B cell (primary cell): ENCODE results near the gene SSC5D. TPM values are rescaled to one million over a fixed set of nuclear protein-coding genes. Genes with fewer than 3 reads are reported as not detected.

Experiments used
- ATAC-seq: fragments of 200-7000 bp; cut with Tn5 transposase; one replicate; pipeline ENCODE4 v1.10.0; 2021; ENCODE audit warnings: low read depth, mild to moderate bottlenecking, moderate number of reproducible peaks, moderate library complexity
- CTCF ChIA-PET: fragments of 350-600 bp; sonication (Branson Sonifier 250); formaldehyde crosslinking; loops from one replicate; lab custom pipeline; 2021; ENCODE audit warnings: antibody characterized with exemption, inconsistent platforms; lab: Charles Lee
- POLR2A ChIA-PET: fragments of 350-600 bp; sonication (Branson Sonifier 250); formaldehyde crosslinking; loops from one replicate; lab custom pipeline; 2021; ENCODE audit warnings: antibody characterized with exemption; lab: Charles Lee
- DNase-seq: peaks from one replicate; pipeline ENCODE4 v3.0.0; 2013
- H2AFZ ChIP-seq: 2 replicates; pipeline ENCODE4 v1.6.1; 2012; ENCODE audit warnings: mild to moderate bottlenecking, low read depth, low read length; ENCODE audit not compliant: insufficient read depth, poor library complexity, severe bottlenecking
- H3K27ac ChIP-seq, 2 donors: 1 replicate in 1 of 2; 2 replicates in 1 of 2; pipeline ENCODE4 v1.5.1; 2012 to 2013; ENCODE audit warnings: low read length in 2 of 2, mild to moderate bottlenecking in 2 of 2, moderate library complexity in 1 of 2
- H3K27me3 ChIP-seq, 4 experiments: fragments of 200-600 bp in 1 of 4; sonication (generic) in 1 of 4; replicated peaks in 1 of 4; 1 replicate in 2 of 4; 2 replicates in 2 of 4; pipeline versions ENCODE4 v1.6.1 to v1.7.0; 2013 to 2016; ENCODE audit warnings: low read length in 3 of 4, mild to moderate bottlenecking in 2 of 4, mixed read lengths in 1 of 4, moderate library complexity in 1 of 4; ENCODE audit not compliant: insufficient read depth in 4 of 4, control insufficient read depth in 3 of 4; ENCODE audit errors: control extremely low read depth in 1 of 4
- H3K36me3 ChIP-seq, 2 experiments: replicated peaks in 1 of 2; 1 replicate in 1 of 2; 2 replicates in 1 of 2; pipeline versions ENCODE4 v1.6.1 to v1.7.1; 2013; ENCODE audit warnings: low read length in 1 of 2; ENCODE audit not compliant: insufficient read depth in 2 of 2, control insufficient read depth in 1 of 2; ENCODE audit errors: control extremely low read depth in 1 of 2, extremely low read depth in 1 of 2
- H3K4me1 ChIP-seq, 2 donors: fragments of 200-600 bp in 1 of 2; sonication (generic) in 1 of 2; 1 replicate in 1 of 2; 2 replicates in 1 of 2; pipeline versions ENCODE4 v1.5.1 to v1.6.1; 2013 to 2017; ENCODE audit warnings: low read length in 2 of 2; ENCODE audit not compliant: control insufficient read depth in 2 of 2, insufficient read depth in 2 of 2
- H3K4me2 ChIP-seq: replicated peaks from 2 replicates; pipeline ENCODE3; 2012; ENCODE audit warnings: mild to moderate bottlenecking, low read depth, low read length; ENCODE audit not compliant: poor library complexity, severe bottlenecking
- H3K4me3 ChIP-seq, 5 experiments: fragments of 200-600 bp in 1 of 5; sonication (generic) in 1 of 5; 1 replicate in 3 of 5; 2 replicates in 2 of 5; pipeline versions ENCODE4 v1.5.1 to v1.7.0; 2011 to 2016; ENCODE audit warnings: low read length in 4 of 5, mild to moderate bottlenecking in 4 of 5, low read depth in 2 of 5, control low read depth in 1 of 5, moderate library complexity in 1 of 5; ENCODE audit not compliant: insufficient read depth in 1 of 5; ENCODE audit errors: control extremely low read depth in 1 of 5, extremely low read depth in 1 of 5
- H3K79me2 ChIP-seq: fragments of 200-600 bp; sonication (generic); one replicate; pipeline ENCODE4 v1.6.0; 2016; ENCODE audit warnings: low read length; ENCODE audit not compliant: control insufficient read depth, insufficient read depth
- H3K9ac ChIP-seq: fragments of 200-600 bp; sonication (generic); 2 replicates; pipeline ENCODE4 v1.6.1; 2017; ENCODE audit warnings: mild to moderate bottlenecking, low read length, moderate library complexity
- H3K9me3 ChIP-seq, 3 donors: one replicate each; pipeline versions ENCODE4 v1.6.1 to v1.7.1; 2013; ENCODE audit warnings: low read length in 2 of 3; ENCODE audit not compliant: control insufficient read depth in 2 of 3, insufficient read depth in 1 of 3; ENCODE audit errors: control extremely low read depth in 1 of 3
- H4K20me1 ChIP-seq: 2 replicates; pipeline ENCODE4 v1.6.0; 2012; ENCODE audit warnings: mild to moderate bottlenecking, low read length; ENCODE audit not compliant: insufficient read depth, control insufficient read depth, poor library complexity, severe bottlenecking
- H3K27ac Mint-ChIP-seq: one replicate; pipeline ENCODE4 v1.8.0; 2021; ENCODE audit warnings: mixed read lengths
- H3K27me3 Mint-ChIP-seq: one replicate; pipeline ENCODE4 v1.8.0; 2021; ENCODE audit warnings: mixed read lengths
- H3K4me1 Mint-ChIP-seq: one replicate; pipeline ENCODE4 v1.8.0; 2021; ENCODE audit warnings: mixed read lengths
- H3K4me3 Mint-ChIP-seq: one replicate; pipeline ENCODE4 v1.8.0; 2021; ENCODE audit warnings: mixed read lengths
- H3K9me3 Mint-ChIP-seq: one replicate; pipeline ENCODE4 v1.8.0; 2022; ENCODE audit warnings: mixed read lengths; ENCODE audit not compliant: insufficient read depth
- EZH2 ChIP-seq: IDR thresholded peaks from 2 replicates; pipeline ENCODE4 v1.6.1; 2012; ENCODE audit warnings: borderline replicate concordance, low read depth, mild to moderate bottlenecking, moderate library complexity, low read length; ENCODE audit not compliant: insufficient read depth, poor library complexity, severe bottlenecking
- WGBS: methylation state at CpG from one replicate; pipeline ENCODE4 v1.1.5; 2013; ENCODE audit warnings: missing lambda C conversion rate; ENCODE audit not compliant: insufficient coverage; 5-methylcytosine and 5-hydroxymethylcytosine counted together
- intact Hi-C: fragments of 100-400 bp; cut with micrococcal nuclease; formaldehyde crosslinking; loops from one replicate; pipeline ENCODE4 v1.10.0; 2022
- polyA plus RNA-seq: library from polyadenylated mRNA; depleted of rRNA; stranded (reverse); fragments of >200 nt; gene quantifications from 2 replicates; pipeline ENCODE4 v1.2.3, GENCODE V29; 2012
- total RNA-seq, 2 donors: library from RNA; stranded (reverse); fragments of 120-200 nt in 1 of 2; gene quantifications; 1 replicate in 1 of 2; 2 replicates in 1 of 2; pipeline versions ENCODE4 v1.2.3 to v1.2.4, GENCODE V29; 2013 to 2022
- TF ChIP-seq, protein P1 (sequence below): fragments of 200-600 bp; IDR thresholded peaks from one replicate; pipeline ENCODE4 v1.8.0; 2022; ENCODE audit warnings: antibody characterized with exemption, mild to moderate bottlenecking

The SSC5D gene
- total and polyA plus RNA-seq, 2 donors (not counting 1 experiment from before 2014, with no cell fraction given) = 0.22 to 0.44 TPM

DNA sequence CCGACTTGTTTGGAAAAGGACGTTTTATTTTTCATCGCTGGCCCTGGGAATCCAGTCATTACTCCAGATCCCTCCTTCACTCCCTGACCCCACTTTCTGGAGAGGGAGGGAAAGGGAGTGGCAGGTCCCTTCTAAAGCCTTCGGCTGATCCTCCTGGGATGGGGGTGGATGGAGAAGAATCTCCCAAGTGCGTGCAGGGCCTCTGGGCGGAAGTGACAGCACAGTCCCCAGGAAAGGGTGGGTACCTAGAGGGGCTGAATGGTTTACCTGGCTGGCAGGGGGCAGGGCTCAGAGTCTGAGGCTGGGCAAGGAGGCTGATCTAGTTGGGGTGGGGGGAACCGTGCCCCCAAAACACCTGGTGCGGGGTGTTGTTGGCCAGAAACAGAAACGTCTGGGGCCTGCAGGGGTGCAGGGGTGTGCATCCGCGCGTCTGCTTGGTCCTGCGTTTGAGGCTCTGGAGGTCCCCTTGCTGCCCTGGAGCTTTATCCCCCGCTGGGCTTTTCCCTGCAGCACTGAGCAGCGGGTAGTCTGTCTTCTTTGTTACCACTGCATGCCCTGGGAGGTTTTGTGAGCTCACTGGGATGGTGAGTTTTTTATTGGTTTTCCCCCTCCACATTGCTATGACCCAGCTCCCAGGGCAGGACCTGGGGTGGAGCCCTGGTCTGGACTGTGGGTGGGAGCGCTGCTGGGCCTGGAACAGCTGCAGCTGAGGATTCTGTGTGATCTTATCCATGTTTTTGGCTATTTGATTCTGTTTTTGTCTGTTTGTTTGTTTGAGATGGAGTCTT, 14.8 kb upstream of the SSC5D start:
- CTCF ChIA-PET = interaction anchor here (1.0 to 5.1 kb wide), 3 partner anchors 12 to 179 kb away, joined by 3 to 45 read pairs (median 11); partner anchors contain the start of gene ISOC2
- H3K79me2 ChIP-seq = peaks cover 11% of the 10 kb centered on the region
- H3K4me2 ChIP-seq = no peak overlapping the region
- H4K20me1 ChIP-seq = peaks cover 6% of the 10 kb centered on the region
- TF ChIP-seq EZH2 = no peak
- TF ChIP-seq, protein P1, sequence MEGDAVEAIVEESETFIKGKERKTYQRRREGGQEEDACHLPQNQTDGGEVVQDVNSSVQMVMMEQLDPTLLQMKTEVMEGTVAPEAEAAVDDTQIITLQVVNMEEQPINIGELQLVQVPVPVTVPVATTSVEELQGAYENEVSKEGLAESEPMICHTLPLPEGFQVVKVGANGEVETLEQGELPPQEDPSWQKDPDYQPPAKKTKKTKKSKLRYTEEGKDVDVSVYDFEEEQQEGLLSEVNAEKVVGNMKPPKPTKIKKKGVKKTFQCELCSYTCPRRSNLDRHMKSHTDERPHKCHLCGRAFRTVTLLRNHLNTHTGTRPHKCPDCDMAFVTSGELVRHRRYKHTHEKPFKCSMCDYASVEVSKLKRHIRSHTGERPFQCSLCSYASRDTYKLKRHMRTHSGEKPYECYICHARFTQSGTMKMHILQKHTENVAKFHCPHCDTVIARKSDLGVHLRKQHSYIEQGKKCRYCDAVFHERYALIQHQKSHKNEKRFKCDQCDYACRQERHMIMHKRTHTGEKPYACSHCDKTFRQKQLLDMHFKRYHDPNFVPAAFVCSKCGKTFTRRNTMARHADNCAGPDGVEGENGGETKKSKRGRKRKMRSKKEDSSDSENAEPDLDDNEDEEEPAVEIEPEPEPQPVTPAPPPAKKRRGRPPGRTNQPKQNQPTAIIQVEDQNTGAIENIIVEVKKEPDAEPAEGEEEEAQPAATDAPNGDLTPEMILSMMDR = no peak
- POLR2A ChIA-PET = no interaction called here
- no peak overlapping the region for H3K9ac ChIP-seq
- Mint-ChIP-seq H3K4me3 (no peak overlapping the region), H3K4me1 (peaks cover 18% of the 10 kb centered on the region), H3K27ac (no peak overlapping the region), H3K27me3 (no peaks in the 10 kb centered on the region), H3K9me3 (no peaks in the 10 kb centered on the region)
- no peak overlapping the region for H3K27ac ChIP-seq
- H3K27me3 ChIP-seq = no peaks in the 10 kb centered on the region
- DNase-seq (no peak), ATAC-seq (no peak)
- H3K4me1 ChIP-seq = peaks cover 15 to 21% of the 10 kb centered on the region in 2 donors
- no peaks in the 10 kb centered on the region for H3K36me3 ChIP-seq
- intact Hi-C loops = no loop called here
- H3K9me3 ChIP-seq = no peaks in the 10 kb centered on the region
- H3K4me3 ChIP-seq = no peak overlapping the region
- no peak overlapping the region for H2AFZ ChIP-seq
- 89% methylated on average over 11 of the region's 16 CpGs for WGBS
